ENCODE results near the gene TMA16.

The TMA16 gene

GRCh38 chr4:163563592-163563991 is 69.1 kb downstream of the TMA16 start:
- no peak for DNase-seq (ENCODE audit: low spot score)

- DNase-seq (ENCODE audit: low spot score), result no peak
Observed at GRCh38 chr4:163564221-163564720, 69.8 kb downstream of the TMA16 start.

- DNase-seq (ENCODE audit: low spot score), result no peak
Observed at GRCh38 chr4:163565226-163566135, 71.0 kb downstream of the TMA16 start.

- DNase-seq (ENCODE audit: low spot score), result peak; percentile 5
Observed at GRCh38 chr4:163566257-163566796, 71.8 kb downstream of the TMA16 start.

- DNase-seq (ENCODE audit: low spot score), result no peak
Observed at GRCh38 chr4:163568843-163569242, 74.4 kb downstream of the TMA16 start.

Data from HuH-7 (cell line).